Kidney (tissue), 14 donors: ENCODE results near the gene CAND2. TPM values are rescaled to one million over a fixed set of nuclear protein-coding genes. Genes with fewer than 3 reads are reported as not detected.

Source experiments
- DNase-seq, 5 donors: peaks; one replicate each; pipeline ENCODE4 v3.0.0-alpha.2; 2013 to 2020
- FAIRE-seq: peaks from 2 replicates; lab custom pipeline; 2012; peaks lifted over from hg19 to GRCh38; lab: Jason Lieb, UNC
- H3K27ac ChIP-seq, 2 donors: one replicate each; pipeline ENCODE4 v1.7.0; 2013; ENCODE audit warnings: low read depth in 2 of 2, low read length in 2 of 2, inconsistent platforms in 1 of 2
- H3K27me3 ChIP-seq: one replicate; pipeline ENCODE4 v1.7.1; 2013; ENCODE audit warnings: low read length, inconsistent platforms; ENCODE audit not compliant: control insufficient read depth, insufficient read depth
- H3K36me3 ChIP-seq, 3 donors: one replicate each; pipeline versions ENCODE4 v1.7.0 to v1.7.1; 2013; ENCODE audit warnings: low read length in 3 of 3, control low read depth in 1 of 3, inconsistent platforms in 1 of 3; ENCODE audit not compliant: insufficient read depth in 3 of 3, control insufficient read depth in 2 of 3
- H3K4me1 ChIP-seq, 3 donors: one replicate each; pipeline versions ENCODE4 v1.7.0 to v1.7.1; 2013; ENCODE audit warnings: low read length in 3 of 3, inconsistent platforms in 1 of 3, low read depth in 1 of 3; ENCODE audit not compliant: control insufficient read depth in 2 of 3, insufficient read depth in 2 of 3
- H3K4me3 ChIP-seq, 3 donors: one replicate each; pipeline versions ENCODE4 v1.7.0 to v1.8.1; 2013; ENCODE audit warnings: low read length in 3 of 3, control low read depth in 1 of 3, inconsistent platforms in 1 of 3
- H3K9ac ChIP-seq, 3 donors: one replicate each; pipeline versions ENCODE4 v1.7.0 to v1.7.1; 2013; ENCODE audit warnings: low read length in 3 of 3, control low read depth in 1 of 3, inconsistent platforms in 1 of 3
- H3K9me3 ChIP-seq, 3 donors: one replicate each; pipeline versions ENCODE4 v1.7.0 to v1.7.1; 2013; ENCODE audit warnings: low read length in 3 of 3, control low read depth in 1 of 3, inconsistent platforms in 1 of 3; ENCODE audit not compliant: control insufficient read depth in 2 of 3, insufficient read depth in 1 of 3
- CTCF ChIP-seq: IDR thresholded peaks from 3 replicates; pipeline ENCODE4 v1.5.1; 2012; ENCODE audit warnings: mild to moderate bottlenecking, moderate library complexity, borderline replicate concordance; ENCODE audit not compliant: insufficient read depth; ENCODE audit errors: extremely low read depth
- intact Hi-C: fragments of 100-400 bp; cut with DNase I; formaldehyde crosslinking; loops from one replicate; pipeline ENCODE4 v1.11.1; 2022
- polyA plus RNA-seq: library from polyadenylated mRNA; stranded (reverse); fragments of 350-450 nt; fragmentation: Illumina TruSeq; extraction: RNeasy Lipid Tissue Mini Kit (QIAGEN cat#74804); gene quantifications from one replicate; pipeline ENCODE4 v1.2.3, GENCODE V29; 2014; ENCODE audit warnings: low read depth, low replicate concordance; ENCODE audit not compliant: insufficient read depth
- total RNA-seq: library from RNA; stranded (reverse); fragmentation: NEBNext Ultra II Directional; extraction: Animal tissue kit (Norgen Biotek cat#: 25700); gene quantifications from one replicate; pipeline ENCODE4 v1.2.1, GENCODE V29; 2021
- donor health status: control.
- donor health status: control.
- donor health status: control.
- donor health status: control.
- donor health status: control.
- donor health status: DM: yes; HTN: yes; CAD: no.
- donor health status: Normal renal cell carcinoma (clear cell type).

CAND2 gene
- total and polyA plus RNA-seq, 2 donors from 2014 or later: 3.9 to 7.1 TPM

GRCh38 chr3:12766541-12766940, 29.9 kb upstream of the CAND2 start:
- H3K9ac ChIP-seq: no peak overlapping the region
- no peaks in the 10 kb centered on the region for H3K4me1 ChIP-seq
- intact Hi-C loops: no loop called here
- TF ChIP-seq CTCF: no peak
- H3K36me3 ChIP-seq: no peaks in the 10 kb centered on the region
- FAIRE-seq (no peak), DNase-seq (no peak)
- H3K9me3 ChIP-seq: no peaks in the 10 kb centered on the region
- no peaks in the 10 kb centered on the region for H3K27me3 ChIP-seq
- no peak overlapping the region for H3K4me3 ChIP-seq
- no peak overlapping the region for H3K27ac ChIP-seq

- intact Hi-C loops: no loop called here
- no peak for FAIRE-seq
- Histone ChIP-seq H3K27me3 (no peaks in the 10 kb centered on the region), H3K4me1 (no peaks in the 10 kb centered on the region), H3K36me3 (no peaks in the 10 kb centered on the region), H3K4me3 (no peak overlapping the region), H3K27ac (no peak overlapping the region), H3K9me3 (no peaks in the 10 kb centered on the region), H3K9ac (no peak overlapping the region)
- DNase-seq: no peak
- TF ChIP-seq CTCF: no peak
Observed at GRCh38 chr3:12768579-12769527, 27.6 kb upstream of the CAND2 start.

- no peaks in the 10 kb centered on the region for H3K9me3 ChIP-seq
- no peak overlapping the region for H3K4me3 ChIP-seq
- TF ChIP-seq CTCF: no peak
- H3K4me1 ChIP-seq: no peaks in the 10 kb centered on the region
- H3K9ac ChIP-seq: no peak overlapping the region
- H3K27me3 ChIP-seq: no peaks in the 10 kb centered on the region
- FAIRE-seq: no peak
- H3K36me3 ChIP-seq: no peaks in the 10 kb centered on the region
- no peak overlapping the region for H3K27ac ChIP-seq
- no peak for DNase-seq
- intact Hi-C loops: no loop called here
Observed at GRCh38 chr3:12769761-12770160, 26.7 kb upstream of the CAND2 start.
